Stomach (tissue), 9 donors: Measurements from ENCODE around the gene PTOV1. TPM values are rescaled to one million over a fixed set of nuclear protein-coding genes. Genes with fewer than 3 reads are reported as not detected.
A peak's percentile ranks its signal among the peaks of the same experiment; 100 is the strongest.

Source experiments
- DNase-seq, 2 donors: peaks; one replicate each; pipeline versions ENCODE4 v3.0.0 to v3.0.0-alpha.2; 2013 to 2019
- H3K27ac ChIP-seq, 5 donors: fragments of 200-600 bp in 4 of 5; sonication (generic) in 4 of 5; one replicate each; pipeline ENCODE4 v1.5.1; 2013 to 2019; ENCODE audit warnings: mild to moderate bottlenecking in 1 of 5, moderate library complexity in 1 of 5
- H3K27me3 ChIP-seq, 3 donors: fragments of 200-600 bp; sonication (generic); one replicate each; pipeline ENCODE4 v1.5.1; 2017 to 2019; ENCODE audit warnings: mixed run types in 1 of 3
- H3K36me3 ChIP-seq, 4 donors: fragments of 200-600 bp; sonication (generic); 1 replicate in 3 of 4; 2 replicates in 1 of 4; pipeline ENCODE4 v1.5.1; 2016 to 2019
- H3K4me1 ChIP-seq, 4 donors: fragments of 200-600 bp; sonication (generic); one replicate each; pipeline ENCODE4 v1.5.1; 2016 to 2019
- H3K4me3 ChIP-seq, 4 donors: fragments of 200-600 bp; sonication (generic) in 3 of 4; one replicate each; pipeline ENCODE4 v1.5.1; 2016 to 2019; ENCODE audit warnings: mild to moderate bottlenecking in 1 of 4
- H3K9me3 ChIP-seq, 4 donors: fragments of 200-600 bp; sonication (generic); one replicate each; pipeline ENCODE4 v1.5.1; 2016 to 2019
- CTCF ChIP-seq, 7 experiments: fragments of 450-650 bp in 4 of 7; fragments of 200-600 bp in 3 of 7; sonication (generic) in 3 of 7; IDR thresholded peaks; one replicate each; pipeline ENCODE4 v1.5.1; 2016 to 2019; ENCODE audit warnings: antibody characterized with exemption in 7 of 7, control low read depth in 2 of 7, mild to moderate bottlenecking in 1 of 7
- EP300 ChIP-seq: sonication (generic); formaldehyde crosslinking; IDR thresholded peaks from one replicate; pipeline ENCODE4 v1.6.1; 2017; ENCODE audit warnings: antibody characterized with exemption
- POLR2A ChIP-seq, 4 donors: fragments of 450-650 bp; IDR thresholded peaks; one replicate each; pipeline ENCODE4 v1.6.1; 2016; ENCODE audit warnings: antibody characterized with exemption in 4 of 4, control low read depth in 2 of 4, mild to moderate bottlenecking in 1 of 4, moderate library complexity in 1 of 4
- POLR2AphosphoS5 ChIP-seq, 3 donors: sonication (generic); formaldehyde crosslinking; IDR thresholded peaks; one replicate each; pipeline ENCODE4 v1.6.1; 2016; ENCODE audit warnings: antibody characterized with exemption in 3 of 3
- WGBS, 5 donors: extraction: QIAGEN DNeasy Blood & Tissue Kit in 3 of 5; methylation state at CpG; one replicate each; pipeline versions ENCODE4 v1.1.5 to v1.1.7; 2013 to 2018; 5-methylcytosine and 5-hydroxymethylcytosine counted together
- intact Hi-C: fragments of 100-400 bp; cut with DNase I; formaldehyde crosslinking; loops from one replicate; pipeline ENCODE4 v1.15.1; 2023; ENCODE audit warnings: low total_unique reads
- polyA plus RNA-seq, 3 donors: library from polyadenylated mRNA; stranded (reverse); fragments of 200-250 nt; gene quantifications; one replicate each; pipeline ENCODE4 v1.2.3, GENCODE V29; 2013
- total RNA-seq, 5 donors: library from RNA; depleted of rRNA; stranded (reverse); fragments of >200 nt; gene quantifications; one replicate each; pipeline versions ENCODE4 v1.1.0 to v1.2.3, GENCODE V29; 2014 to 2016
- donor health status: healthy with polysubstance abuse.
- donor health status: Bipolar disorder and iron deficiency.
- donor health status: healthy.

Gene PTOV1
- total and polyA plus RNA-seq, 8 donors: 45.0 to 186 (median 118) TPM

GRCh38 chr19:49855676-49856573, 5.0 kb downstream of the PTOV1 start:
- Histone ChIP-seq H3K27ac (peak overlapping the region in 2 of 5 donors; percentile 1 to 4), H3K36me3 (peaks cover 57 to 70% (median 68%) of the 10 kb centered on the region in 4 donors), H3K4me3 (no peak overlapping the region), H3K4me1 (peaks cover 21 to 49% (median 41%) of the 10 kb centered on the region in 4 donors), H3K27me3 (no peaks in the 10 kb centered on the region), H3K9me3 (no peaks in the 10 kb centered on the region)
- TF ChIP-seq EP300: no peak
- no peak for TF ChIP-seq POLR2A (IDR thresholded peaks at IDR 0.05)
- no peak for TF ChIP-seq POLR2AphosphoS5 (IDR thresholded peaks at IDR 0.05)
- TF ChIP-seq CTCF (IDR thresholded peaks at IDR 0.05): no peak
- no peak for DNase-seq
- WGBS, 5 donors: 77 to 85% (median 83%) methylated on average over 15 to 21 of the region's 21 CpGs
- intact Hi-C loops: no loop called here

GRCh38 chr19:49856574-49857021, 5.6 kb downstream of the PTOV1 start:
- Histone ChIP-seq H3K36me3 (peaks cover 62 to 77% (median 75%) of the 10 kb centered on the region in 4 donors), H3K9me3 (no peaks in the 10 kb centered on the region), H3K4me1 (peaks cover 27 to 55% (median 47%) of the 10 kb centered on the region in 4 donors), H3K27ac (peak overlapping the region in 1 of 5 donors; percentile 4), H3K4me3 (no peak overlapping the region), H3K27me3 (no peaks in the 10 kb centered on the region)
- 78 to 94% (median 89%) methylated on average over 5 to 18 of the region's 18 CpGs for whole genome bisulfite sequencing, 5 donors
- intact Hi-C loops: no loop called here
- TF ChIP-seq CTCF (IDR thresholded peaks at IDR 0.05) (no peak), POLR2A (IDR thresholded peaks at IDR 0.05) (no peak), POLR2AphosphoS5 (IDR thresholded peaks at IDR 0.05) (no peak), EP300 (no peak)
- no peak for DNase-seq

GRCh38 chr19:49857061-49857837, 6.3 kb downstream of the PTOV1 start:
- no peaks in the 10 kb centered on the region for H3K9me3 ChIP-seq
- no peaks in the 10 kb centered on the region for H3K27me3 ChIP-seq
- peaks cover 25 to 55% (median 49%) of the 10 kb centered on the region in 4 donors for H3K4me1 ChIP-seq
- peaks cover 68 to 83% (median 81%) of the 10 kb centered on the region in 4 donors for H3K36me3 ChIP-seq
- intact Hi-C loops: no loop called here
- H3K27ac ChIP-seq: peak overlapping the region in 1 of 5 donors; percentile 8
- peak in 1 of 2 donors; percentile 11 for DNase-seq
- TF ChIP-seq EP300 (no peak), POLR2AphosphoS5 (IDR thresholded peaks at IDR 0.05) (no peak), CTCF (IDR thresholded peaks at IDR 0.05) (no peak), POLR2A (IDR thresholded peaks at IDR 0.05) (no peak)
- H3K4me3 ChIP-seq: no peak overlapping the region
- WGBS, 5 donors: 83 to 90% (median 89%) methylated on average over 8 to 26 of the region's 26 CpGs

- H3K36me3 ChIP-seq: peaks cover 73 to 88% (median 87%) of the 10 kb centered on the region in 4 donors
- peaks cover 20 to 55% (median 44%) of the 10 kb centered on the region in 4 donors for H3K4me1 ChIP-seq
- H3K27me3 ChIP-seq: no peaks in the 10 kb centered on the region
- no peak overlapping the region for H3K4me3 ChIP-seq
- H3K27ac ChIP-seq: peak overlapping the region in 1 of 5 donors; percentile 8
- intact Hi-C loops: no loop called here
- WGBS, 5 donors: 77 to 93% (median 88%) methylated on average over 2 to 5 of the region's 5 CpGs
- no peaks in the 10 kb centered on the region for H3K9me3 ChIP-seq
- TF ChIP-seq CTCF (IDR thresholded peaks at IDR 0.05) (no peak), POLR2AphosphoS5 (IDR thresholded peaks at IDR 0.05) (no peak), EP300 (no peak), POLR2A (IDR thresholded peaks at IDR 0.05) (no peak)
- DNase-seq: no peak
These were observed 6.8 kb downstream of the PTOV1 start for GRCh38 chr19:49857838-49858087.
